HG02885 (cell line): Measurements from ENCODE around the gene SHISA6.

Experiments
- ATAC-seq: cut with Tn5 transposase; IDR thresholded peaks from one replicate; pipeline ENCODE4 v1.9.1; 2021; ENCODE audit warnings: mild to moderate bottlenecking; ENCODE audit not compliant: unreplicated experiment, poor library complexity

The SHISA6 gene

DNA sequence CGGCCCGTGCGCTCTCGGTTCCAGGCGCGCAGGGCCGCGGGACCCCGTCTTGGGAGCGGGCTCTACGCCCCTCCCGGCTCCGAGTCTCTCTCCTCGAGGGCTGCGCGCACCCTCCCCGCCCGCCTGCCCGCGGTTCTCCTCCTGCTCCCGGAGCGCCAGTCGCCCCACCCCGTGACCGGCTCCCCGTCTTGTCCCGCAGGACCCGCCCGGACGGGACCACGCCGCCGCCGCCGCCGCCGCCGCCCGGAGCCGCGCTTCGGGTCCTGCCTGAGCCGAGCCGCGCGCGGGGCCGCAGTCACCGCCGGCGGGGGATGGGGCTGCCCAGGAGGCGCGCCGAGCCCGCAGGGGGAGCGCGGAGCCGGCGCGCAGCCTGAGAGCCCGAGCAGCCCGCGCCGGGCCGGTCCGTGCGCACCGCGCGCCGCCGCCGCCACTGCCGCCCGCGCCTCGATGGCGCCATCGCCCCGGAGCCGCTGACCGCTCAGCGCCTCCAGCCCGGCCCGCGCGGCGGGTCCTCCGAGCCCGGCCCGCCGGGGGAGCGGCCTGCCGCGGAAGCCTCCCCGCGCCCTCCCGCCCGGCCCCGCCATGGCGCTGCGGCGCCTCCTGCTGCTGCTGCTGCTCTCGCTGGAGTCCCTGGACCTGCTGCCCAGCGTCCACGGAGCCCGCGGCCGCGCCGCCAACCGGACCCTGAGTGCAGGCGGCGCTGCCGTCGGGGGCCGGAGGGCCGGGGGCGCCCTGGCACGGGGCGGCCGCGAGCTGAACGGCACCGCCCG lies at the start of gene SHISA6:
SHISA6 (plus strand) TSS at position 373 of the 770 bp plus-strand sequence.
- ATAC-seq = no peak

DNA sequence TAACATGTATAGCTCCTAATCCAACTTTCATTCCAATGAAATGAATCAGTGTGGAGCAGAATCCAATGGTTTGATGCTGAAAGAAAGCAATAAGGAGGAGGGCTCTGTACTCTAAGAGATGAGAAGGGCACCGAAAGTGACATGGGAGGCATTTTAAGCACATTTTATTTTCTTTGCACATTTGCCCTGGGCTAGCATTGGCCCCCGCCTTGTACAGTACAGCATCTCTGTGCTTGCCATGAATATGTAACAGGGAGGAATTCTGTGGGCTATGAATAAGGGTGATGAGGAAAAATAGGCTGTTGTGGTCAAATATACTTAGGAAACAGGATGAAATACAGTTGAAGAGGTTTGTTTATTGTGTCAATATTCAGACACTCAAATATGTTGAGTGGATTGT lies 45.2 kb upstream of the SHISA6 start:
- ATAC-seq = no peak

DNA sequence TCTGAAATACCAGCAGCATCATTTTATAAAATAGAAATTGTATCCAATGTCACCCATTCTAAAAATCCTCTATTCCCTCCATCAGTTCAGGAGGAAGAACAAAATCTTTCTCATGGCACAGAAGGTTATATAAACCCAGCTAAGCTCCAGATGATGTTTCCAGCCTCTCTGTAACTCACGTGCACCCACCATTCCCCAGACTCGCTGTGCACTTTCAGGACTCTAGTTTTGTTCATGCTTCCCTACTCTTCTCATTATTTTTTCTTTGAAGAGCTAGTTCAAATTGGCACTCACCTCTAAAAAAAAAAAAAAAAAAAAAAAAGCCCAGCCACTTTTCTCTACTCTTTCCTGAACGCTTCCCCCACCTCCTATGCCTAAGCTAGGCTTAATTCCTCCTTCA lies 36.0 kb upstream of the SHISA6 start:
- ATAC-seq = no peak

DNA sequence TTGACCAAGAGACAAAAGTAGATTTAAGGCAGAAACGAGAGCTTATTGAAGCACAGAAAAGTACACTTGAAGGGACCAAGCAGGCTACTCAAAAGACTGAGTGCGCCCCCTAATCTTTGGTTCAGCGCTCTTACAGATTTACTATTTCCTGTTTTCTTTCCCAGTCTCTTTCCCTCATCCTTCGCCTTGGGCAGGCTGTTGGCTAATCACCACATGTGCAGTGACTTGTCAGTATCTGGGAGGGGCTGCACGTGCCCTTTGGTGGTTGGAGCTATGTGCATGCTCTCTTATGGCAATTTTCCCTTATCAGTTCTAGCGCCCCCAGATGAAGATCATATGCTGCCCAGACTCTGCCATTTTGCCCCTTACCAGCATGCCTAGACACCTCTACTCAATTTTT lies 35.4 kb upstream of the SHISA6 start:
- no peak for ATAC-seq

DNA sequence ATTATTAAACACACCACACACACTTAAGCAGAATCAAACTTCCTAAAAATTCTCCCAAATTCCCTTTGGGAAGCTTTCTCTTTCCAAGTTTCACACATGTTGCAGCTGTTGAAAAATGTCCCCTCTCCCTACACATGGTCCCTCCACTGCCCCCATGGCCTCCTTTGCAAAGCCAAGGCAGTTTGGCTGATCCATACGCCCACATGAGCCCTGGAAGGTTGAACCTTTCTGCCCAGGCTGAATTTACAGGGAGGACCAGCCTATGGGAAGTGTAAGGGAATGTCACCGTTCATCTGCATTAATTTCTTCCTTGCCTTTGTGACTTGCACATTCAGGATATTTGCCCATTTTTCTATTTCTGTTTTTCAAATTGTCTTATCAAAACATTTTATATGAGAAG lies 31.1 kb upstream of the SHISA6 start:
- ATAC-seq = no peak

DNA sequence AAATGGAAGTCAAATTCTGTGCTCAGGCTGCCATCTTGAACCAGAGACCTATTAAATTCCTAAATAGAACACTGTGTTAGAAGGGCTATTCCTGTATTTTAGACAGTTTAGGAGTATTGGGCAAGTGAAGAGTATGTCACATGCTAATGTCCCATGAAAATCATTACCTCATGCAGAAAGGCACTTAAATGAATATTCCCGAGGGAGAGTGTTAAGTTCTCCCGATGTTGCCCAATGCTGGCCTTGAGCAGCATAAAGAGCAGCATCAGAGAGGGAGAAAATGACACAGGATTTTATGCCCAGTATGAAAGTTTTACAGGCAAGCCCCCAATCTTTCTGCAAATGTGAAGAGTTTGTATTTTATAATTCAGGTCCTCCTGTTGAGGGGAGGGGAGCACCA lies 28.2 kb upstream of the SHISA6 start:
- no peak for ATAC-seq

DNA sequence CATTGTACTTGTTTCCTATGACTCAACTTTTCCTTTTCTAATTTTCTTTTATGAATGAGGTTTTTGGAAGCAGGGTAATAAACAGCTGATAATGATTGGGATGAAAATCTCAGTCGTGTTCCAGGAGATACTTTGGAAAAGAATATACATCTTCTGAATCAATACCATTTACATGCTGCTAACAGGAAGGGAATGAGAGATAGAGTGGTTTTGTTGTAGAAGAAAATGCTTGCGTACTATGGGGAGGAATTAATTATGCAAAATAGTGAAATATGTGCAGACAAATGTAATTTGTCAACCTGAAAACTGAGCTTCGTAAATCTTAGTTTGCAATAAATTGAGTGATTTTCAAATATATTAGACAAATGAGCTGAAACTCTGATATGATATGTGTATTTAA lies 24.0 kb upstream of the SHISA6 start:
- no peak for ATAC-seq

DNA sequence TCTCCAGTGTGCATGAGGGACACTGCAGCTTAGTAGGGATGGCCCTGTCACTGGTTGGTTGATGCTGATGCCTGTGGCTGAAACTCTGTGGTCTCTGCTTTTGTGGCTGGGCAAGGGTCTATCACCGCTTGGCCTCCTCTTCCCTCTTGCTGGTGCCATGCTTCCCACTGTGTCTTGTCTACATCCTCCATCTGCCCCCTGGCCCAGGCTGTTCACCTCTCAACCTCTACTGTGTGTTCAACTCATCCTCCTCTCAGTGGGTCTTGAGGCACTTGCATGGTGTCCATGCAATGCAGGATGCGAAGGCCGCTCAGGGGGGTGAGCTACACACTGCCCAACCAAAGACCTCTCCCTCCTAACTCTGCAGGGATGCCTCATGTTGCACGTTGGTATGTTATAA lies 19.8 kb upstream of the SHISA6 start:
- no peak for ATAC-seq

DNA sequence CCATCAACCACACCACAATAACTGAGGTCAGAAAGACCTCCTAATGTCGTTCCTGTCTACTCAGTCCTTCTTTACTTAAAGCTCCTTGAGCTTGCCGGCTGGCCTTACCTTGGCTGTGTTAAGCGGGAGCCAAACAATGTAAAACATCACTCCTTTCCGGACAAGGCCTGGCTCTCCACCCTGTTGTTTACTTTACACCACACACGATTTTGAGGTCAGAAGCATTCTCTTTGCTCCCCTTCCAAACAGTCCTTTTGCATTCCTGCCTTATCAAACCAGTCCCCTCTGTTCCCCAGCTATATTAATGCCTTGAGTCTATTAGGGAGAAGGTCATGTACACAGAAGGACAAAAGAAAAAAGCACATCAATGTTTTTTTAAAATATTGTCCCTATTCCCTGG lies 19.3 kb upstream of the SHISA6 start:
- no peak for ATAC-seq

DNA sequence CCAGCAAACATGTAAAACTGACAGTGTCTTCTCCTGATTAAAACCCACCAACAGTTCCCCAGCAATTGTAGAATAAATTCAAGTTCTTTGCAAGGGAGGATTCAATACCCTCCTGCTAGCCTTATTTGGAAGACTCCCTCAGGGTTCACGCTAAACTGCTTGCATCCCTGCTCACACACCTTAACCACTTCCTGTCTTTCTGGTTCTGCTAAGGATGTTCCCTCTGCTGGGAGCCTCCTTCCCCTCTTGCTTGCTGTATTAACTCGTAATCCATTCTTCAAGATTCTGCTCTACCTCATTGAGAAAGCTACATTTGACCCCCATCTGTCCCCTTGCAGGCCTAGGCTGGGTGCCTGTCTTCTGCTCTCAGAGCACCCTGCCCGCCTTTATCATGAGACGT lies 2.3 kb upstream of the SHISA6 start:
- no peak for ATAC-seq

DNA sequence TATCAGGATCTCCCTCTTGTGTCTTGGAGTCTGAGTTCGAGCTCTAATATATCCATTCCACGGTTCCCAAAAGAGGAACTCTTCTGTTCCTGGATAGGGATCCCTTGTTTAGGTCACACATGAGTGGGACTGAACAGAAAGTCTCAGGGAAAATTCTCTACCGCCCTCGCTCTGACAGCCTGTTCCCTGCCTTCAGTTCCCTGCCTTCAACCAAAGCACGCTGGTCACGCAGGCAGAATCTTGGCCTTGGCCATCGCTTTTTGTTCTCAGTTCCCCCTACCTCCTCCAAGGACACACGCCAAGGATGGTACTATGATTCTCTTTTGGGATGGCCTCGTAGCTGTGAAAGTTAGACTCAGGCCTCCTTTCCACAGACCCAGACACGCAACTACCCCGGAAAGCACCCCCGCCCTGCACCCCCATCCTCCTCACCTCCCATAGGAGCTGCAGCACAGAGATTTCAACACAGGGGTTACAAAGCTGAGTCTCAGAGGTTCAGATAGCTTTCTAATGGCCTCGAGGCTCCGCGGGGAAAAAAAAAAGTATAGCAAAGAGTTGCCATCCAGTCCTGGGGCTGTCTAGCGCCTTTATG lies 1.5 kb upstream of the SHISA6 start:
- ATAC-seq = no peak

DNA sequence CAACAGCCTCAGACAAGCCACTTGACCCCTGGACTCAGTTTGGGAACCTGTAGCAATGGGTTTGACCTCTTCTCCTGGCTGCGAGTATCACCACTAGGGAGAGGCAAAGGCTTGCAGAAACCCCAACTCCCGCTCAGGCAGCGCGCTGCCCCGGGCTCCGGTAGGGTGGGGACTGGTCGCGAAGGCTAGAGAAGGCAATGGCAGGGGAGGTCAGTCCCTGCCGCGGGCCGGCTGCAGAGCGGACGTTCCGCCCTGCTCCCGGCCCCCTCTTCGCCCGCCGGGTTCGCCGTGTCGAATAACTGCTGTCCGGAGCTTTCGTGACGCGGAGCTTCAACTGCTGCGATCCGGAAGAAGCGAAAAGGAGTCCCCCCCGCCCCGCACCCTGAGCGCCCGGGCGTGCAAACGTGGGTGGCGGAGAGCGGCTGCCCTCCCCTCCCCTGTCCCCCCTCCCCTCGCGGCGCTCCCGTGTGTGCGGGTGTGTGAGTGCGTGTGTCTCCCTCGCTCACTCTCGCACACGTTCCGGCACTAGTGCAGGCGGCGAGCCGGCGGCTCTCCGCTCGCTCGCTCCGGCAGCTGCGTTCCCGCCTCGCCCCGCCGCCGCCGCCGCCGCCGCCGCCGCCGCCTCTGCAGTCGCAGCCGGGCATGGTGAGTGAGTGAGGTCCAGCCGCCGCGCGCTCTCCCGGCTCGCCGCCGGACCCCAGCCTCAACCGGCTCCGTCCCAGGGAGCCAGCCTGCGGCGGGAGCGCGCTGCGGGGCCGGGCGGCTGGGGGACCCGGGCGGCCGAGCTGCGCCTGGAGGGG lies 772 bp upstream of the SHISA6 start:
- no peak for ATAC-seq

DNA sequence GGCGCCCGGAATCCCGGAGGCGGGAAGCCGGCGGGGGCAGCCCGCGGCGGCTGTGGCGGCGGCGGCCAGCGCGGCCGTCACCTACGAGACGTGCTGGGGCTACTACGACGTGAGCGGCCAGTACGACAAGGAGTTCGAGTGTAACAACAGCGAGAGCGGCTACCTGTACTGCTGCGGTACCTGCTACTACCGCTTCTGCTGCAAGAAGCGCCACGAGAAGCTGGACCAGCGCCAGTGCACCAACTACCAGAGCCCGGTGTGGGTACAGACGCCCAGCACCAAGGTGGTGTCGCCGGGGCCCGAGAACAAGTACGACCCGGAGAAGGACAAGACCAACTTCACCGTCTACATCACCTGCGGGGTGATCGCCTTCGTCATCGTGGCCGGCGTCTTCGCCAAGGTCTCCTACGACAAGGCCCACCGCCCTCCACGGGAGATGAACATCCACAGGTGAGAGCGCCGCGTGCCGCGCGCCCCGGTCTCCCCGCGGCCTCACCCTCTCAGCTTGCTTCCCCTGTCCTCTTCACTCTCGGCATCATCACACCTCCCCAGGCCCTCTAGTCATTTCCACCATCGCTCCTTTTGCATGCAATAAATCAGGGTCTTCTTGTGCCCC lies 706 bp downstream of the SHISA6 start:
- ATAC-seq = no peak

DNA sequence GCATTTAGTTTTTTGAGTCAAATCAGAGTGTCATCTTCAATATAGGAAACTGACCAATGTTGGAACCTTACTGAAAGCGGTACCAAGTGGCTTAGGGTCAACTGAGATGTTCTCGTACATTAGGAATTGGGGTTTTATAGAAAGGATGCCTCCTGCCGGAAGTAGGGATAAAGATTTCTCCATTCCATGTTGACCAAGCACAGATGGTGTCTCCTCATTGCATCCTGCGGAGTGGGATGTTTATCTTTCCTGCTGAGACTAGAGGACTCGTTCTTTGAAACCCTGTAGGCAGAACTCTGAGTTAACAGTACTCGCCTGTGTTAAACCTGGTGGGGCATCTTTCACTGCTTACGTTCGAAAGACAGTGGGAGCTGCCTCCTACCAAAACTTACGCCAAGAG lies 1.4 kb downstream of the SHISA6 start:
- no peak for ATAC-seq

DNA sequence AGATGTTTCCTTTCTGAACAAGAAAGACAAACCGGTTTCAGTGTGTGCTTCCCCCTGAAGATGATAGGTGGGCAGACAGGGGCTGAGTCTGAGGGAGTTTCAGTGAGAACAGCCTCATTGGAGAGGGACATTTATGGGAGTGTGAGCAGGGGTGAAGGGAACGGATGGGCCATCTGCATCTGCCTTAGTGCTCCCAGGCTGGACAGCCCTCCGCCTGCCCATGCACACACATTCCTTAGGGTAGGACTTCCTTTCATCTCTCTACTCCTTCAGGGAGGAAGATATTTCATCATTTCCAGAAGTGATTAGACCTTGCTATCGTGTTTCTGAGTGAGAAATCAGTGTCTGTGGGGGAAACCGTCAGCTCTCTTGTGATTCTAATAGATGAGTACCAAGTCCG lies 3.8 kb downstream of the SHISA6 start:
- no peak for ATAC-seq

DNA sequence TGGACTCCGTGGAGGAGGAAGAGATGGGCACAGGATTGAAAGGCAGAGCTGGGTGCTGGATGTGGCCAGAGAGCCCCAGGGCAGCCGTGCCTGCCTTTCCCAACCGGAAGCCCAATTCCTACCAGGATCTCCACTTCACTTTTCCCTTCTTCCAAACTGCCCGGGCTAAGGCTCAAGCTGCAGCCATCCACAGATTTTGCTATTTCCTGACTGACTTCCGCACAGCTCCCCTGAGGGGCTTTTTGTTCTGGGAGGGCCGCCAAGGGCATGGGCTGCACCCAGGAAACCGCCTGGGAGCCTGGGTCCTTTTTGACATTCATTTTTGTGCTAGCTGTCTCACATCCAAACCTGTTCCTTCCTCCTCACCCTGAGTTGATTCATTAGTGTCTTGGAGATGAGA lies 4.2 kb downstream of the SHISA6 start:
- no peak for ATAC-seq

DNA sequence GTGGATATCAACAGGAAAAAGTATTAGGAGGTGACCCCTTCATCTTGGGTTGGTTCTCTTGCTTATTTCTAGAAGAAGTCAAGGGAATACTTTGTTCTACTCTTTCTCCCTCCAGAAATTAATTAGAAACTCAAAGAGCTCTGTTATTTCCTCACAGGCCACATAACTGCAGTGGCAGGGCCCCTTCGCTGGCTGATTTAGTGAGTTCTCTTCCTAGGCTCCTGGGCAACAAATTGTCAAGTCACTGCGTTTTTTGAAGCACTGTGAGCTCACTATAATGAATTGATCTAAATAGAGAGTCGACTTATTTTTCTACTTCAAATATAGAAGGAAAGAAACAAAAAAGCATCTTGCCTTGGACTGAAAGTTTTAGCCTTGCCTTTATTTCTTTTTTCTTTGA lies 4.8 kb downstream of the SHISA6 start:
- no peak for ATAC-seq

DNA sequence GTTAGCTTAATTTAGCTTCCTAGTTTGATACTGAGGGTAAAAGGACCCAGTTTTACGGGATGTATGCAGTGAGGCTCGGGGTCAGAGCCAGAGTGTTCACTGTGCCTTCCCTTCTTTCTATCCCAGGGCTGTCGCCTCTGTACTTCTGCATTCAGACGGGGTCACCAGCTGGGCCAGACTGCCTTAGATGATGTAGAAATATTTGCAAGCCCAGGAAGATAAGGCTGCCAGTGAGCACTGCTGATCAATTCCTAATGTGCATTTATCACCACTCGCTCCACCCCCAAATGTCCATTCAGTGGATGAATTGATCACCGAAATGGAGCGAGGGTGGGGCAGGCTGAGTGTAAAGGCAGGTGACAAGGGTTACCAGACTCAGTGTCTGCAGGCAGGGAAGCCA lies 9.1 kb downstream of the SHISA6 start:
- ATAC-seq = no peak

DNA sequence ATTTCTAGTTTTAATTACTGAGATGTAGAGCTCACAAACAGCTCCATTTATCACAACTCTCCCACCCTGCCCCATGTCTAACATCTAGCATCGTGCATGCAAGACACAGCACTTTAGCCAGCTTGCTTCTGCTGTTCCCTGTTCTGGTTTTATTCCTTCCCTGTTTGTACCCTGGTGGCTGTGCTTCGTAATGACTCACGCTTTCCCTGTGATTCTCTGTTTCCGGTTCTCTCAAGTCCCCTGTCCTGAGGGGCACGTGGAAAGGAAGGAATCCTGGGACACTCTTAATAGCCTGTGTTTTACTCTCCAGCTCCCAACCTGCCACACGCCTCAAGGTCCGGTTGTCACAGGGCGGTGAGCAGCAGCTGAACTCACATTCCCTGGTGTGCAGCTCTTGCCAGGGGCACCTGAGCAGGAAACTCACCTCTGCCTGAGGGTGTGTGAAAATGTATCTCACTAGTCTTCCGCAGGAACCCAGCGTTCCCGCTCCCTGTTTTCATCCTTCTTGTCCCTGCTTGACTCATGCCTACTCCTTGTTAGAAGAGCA lies 10.6 kb downstream of the SHISA6 start:
- ATAC-seq = no peak

DNA sequence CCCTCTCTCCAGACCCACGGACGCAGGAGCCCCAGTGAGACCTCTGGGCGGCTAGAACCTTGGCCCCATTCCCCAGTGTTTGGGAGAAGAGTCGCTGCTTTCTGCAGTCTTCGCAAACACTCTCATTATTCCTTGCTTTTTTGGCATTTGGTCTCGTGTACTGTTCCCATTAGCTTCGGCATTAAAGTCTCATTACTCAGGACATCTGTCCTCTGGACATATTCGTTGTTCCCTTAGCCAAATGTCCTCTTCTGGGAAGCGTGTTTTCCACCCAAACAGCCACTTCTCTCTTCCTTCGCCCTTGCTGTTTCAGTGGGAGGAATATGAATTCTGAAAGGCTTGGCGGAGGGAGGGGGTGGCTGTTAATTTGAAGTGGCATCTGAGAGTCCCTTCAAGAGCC lies 11.1 kb downstream of the SHISA6 start:
- no peak for ATAC-seq

DNA sequence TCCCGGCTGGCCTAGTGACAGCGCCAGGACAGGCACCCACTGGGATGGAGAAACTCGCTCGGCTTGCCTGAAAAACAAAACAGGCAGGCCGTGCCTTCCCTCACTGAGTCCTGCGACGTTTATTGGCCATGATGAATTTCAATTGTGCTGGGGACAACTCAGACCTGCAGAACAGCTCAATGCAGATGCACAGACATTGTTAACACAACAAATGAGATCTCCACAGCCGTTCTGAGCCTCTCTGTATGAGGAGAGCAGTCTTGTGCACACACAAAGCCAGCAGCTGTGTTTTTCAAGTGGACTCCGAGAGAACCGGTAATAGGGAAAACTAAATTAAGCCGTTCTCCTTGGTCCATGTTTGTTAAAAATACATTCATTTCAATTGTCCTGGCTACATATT lies 15.9 kb downstream of the SHISA6 start:
- ATAC-seq = no peak
